HG02981 (cell line): Measurements from ENCODE around the gene NFS1.
A peak's percentile ranks its signal among the peaks of the same experiment; 100 is the strongest.

Source experiments
- ATAC-seq: cut with Tn5 transposase; IDR thresholded peaks from one replicate; pipeline ENCODE4 v1.9.1; 2021; ENCODE audit warnings: mild to moderate bottlenecking, moderate library complexity; ENCODE audit not compliant: unreplicated experiment

NFS1 gene

GRCh38 chr20:35680452-35681183 is 18.5 kb downstream of the NFS1 start:
- ATAC-seq = no peak

DNA sequence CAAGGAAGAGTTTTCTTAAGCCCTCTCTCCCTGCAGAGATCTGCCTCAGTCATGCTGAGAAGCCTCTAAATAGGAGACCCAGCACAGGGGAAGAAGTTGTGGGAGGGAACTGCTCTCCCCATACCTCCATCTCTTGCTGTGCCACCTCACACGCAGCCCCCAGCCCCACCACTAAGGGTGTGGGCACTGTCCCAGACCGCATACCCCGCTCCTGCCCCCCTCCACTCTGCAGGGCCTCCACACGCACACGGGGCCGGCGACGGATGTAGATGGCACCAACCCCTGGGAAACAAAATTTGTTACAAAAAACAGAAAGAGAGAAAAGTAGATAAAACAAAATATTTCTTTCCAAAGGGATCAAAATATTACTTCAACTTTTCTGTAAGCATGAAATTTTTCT is 24.2 kb downstream of the NFS1 start:
- ATAC-seq = no peak

GRCh38 chr20:35673884-35674283 is 25.3 kb downstream of the NFS1 start:
- no peak for ATAC-seq

DNA sequence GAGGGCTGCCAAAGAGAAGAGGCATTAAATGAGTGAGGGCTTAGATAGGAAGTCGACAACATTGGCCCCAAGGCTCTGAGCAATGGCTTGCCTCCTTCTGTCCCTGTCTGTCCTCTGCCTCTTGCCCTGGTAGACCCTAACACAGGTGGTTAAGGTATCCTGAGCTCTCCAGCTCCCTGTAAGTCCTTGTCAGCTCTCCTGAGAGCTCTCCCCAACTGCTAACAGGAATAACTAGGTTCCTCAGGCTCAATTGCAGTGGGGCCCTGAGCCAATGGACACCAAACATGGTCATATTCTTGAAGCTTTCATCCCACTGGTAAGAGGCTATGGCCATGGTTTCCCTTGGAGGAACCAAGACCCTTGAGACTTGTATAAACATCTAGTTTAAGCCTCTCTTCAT is 29.5 kb downstream of the NFS1 start:
- ATAC-seq = no peak

DNA sequence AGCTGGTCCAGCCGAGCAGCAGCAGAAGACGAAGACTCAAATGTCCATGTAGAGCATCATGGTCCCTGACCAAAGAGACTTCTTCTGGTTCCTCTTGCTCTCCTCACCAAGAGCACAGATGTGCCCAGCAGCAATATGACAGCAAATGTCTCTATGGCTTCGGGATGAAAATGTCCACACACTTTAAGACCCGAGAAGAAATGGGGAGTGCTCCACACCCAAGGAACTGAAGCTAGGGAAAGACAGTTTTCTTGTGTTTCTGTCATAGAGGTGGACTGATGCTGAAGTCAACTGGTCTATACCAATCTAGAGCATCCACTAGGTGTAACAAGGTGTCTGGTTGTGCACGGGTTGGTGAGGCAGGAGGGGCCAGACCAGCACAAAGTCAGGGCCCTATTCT is 29.9 kb downstream of the NFS1 start:
- no peak for ATAC-seq

DNA sequence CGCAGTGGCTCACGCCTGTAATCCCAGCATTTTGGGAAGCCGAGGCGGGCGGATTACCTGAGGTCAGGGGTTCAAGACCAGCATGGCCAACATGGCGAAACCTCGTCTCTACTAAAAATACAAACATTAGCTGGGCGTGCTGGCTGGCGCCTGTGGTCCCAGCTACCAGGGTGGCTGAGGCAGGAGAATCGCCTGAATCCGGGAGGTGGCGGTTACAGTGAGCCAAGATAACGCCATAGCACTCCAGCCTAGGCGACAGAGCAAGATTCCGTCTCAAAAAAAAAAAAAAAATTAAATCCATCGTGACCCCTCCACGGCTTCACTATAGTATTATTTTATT is 33.2 kb downstream of the NFS1 start:
- ATAC-seq = no peak

GRCh38 chr20:35664466-35665206 is 34.5 kb downstream of the NFS1 start, which contains the start of the genes CPNE1 and RBM12:
TSS of gene CPNE1 (minus strand) at chr20:35664900. CDS start at chr20:35632923, 31,977 bp downstream.
TSS of gene RBM12 (minus strand) at chr20:35664900. CDS start at chr20:35655322, 9,578 bp downstream.
- ATAC-seq = peak; percentile 78

- ATAC-seq = peak; percentile 15
Observed at GRCh38 chr20:35663516-35664465, 35.4 kb downstream of the NFS1 start.

- no peak for ATAC-seq
Observed at GRCh38 chr20:35662551-35662950, 36.6 kb downstream of the NFS1 start.

DNA sequence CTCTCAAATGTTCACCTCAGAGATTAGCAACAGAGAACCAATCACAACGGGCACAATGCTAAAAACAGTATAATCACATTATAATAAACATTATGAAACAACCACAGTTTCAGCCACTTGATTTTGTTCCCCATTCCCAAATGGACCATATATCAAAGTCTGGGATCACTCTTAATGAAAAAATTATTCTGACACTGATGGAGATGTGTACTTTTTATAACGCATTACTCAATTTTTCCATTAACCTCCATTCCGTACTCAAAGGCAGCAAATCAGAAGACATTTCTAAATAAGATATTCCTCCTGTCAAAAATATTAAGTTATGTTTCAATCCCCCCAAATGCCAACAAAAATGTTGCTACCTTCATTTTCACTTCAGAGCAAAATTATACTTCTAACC is 37.2 kb downstream of the NFS1 start:
- ATAC-seq = no peak

- no peak for ATAC-seq
Observed at GRCh38 chr20:35661053-35661452, 38.1 kb downstream of the NFS1 start.

DNA sequence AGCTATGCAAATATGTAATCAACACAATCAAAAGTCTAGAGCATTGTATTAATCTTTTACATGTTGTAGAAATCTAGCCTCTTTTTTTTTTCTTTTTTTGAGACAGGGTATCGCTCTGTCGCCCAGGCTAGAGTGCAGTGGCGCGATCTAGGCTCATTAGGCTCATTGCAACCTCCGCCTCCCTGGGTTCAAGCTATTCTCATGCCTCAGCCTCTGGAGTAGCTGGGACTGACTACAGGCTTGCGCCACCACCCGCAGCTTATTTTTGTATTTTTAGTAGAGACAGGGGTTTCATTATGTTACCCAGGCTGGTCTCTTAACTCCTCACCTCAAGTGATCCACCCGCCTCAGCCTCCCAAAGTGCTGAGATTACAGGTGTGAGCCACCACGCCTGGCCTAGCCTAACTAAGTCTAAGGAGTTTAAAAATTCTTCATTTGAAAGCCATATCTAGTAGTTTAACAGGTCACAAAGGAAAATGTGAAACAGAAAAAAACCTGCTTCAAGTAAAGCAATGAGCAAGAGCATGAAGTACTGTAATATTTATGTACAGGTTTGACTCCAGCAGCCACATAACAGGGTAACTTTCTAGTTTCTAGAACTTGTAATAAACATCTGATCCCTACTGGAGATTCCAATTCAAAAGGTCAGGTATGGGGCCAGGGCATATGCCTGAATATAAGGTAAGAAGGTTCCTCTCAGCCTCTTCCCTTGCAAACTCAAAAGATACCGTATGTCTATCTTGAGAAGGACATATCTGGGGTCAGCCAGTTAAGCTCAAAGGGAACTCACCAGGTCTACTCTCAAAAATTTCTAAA is 38.8 kb downstream of the NFS1 start:
- ATAC-seq = no peak

DNA sequence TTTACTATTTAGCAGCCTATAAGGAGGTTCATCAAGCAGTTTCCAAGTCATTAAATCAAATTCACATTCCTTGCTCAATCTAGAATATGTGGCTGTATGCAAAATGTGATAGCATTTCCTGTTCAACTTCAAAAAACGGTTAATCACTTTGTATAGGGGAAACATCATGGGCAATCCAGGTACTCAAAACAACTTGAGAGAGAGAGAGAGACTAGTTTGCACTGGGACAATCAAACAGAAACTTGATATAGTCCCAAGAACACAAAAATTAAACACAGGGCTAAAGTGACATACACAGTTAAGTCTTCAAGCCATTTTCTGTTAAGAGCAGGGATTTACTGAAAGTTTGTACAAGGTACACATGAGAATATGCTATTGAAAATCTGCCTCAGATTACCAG is 41.9 kb downstream of the NFS1 start:
- ATAC-seq = no peak

DNA sequence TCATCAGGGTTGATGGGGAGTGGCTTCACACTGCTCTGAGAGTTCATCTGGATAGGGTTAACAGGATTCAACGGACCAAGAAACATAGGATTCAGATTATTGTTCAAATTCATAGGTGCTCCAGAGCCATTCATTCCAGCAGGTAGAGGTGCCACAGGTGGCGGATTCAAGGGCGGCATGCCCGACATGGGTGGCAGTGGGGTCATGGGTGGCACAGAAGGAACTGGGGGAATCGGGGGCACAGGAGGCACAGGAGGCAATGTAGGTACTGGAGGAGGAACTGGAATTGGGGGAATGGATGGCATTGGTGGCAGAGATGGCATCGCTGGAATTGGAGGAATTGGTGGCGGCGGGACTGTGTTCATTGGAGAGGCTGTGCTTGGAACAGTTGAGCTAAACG is 44.7 kb downstream of the NFS1 start:
- ATAC-seq = no peak

DNA sequence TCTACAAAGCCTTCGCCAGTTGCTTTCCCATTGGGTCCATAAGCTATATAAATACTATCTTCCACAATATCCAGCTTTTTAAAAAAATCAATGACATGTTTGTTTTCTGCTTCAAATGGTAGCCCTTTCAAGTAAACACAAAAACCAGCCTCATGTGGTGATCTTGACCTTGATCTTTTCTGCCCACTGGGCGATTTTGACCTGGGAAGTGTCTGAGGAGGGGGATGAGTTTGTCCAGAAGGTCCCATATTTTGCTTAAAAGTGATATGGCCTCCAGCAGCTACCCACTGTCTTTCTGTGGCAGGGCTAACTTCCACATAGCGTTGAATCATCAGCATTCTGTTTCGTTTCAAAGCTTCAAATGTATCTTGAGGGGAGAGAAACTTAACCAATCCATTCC is 45.3 kb downstream of the NFS1 start:
- no peak for ATAC-seq

- ATAC-seq = no peak
Observed at GRCh38 chr20:35653430-35653734, 45.8 kb downstream of the NFS1 start.

GRCh38 chr20:35652641-35653429 is 46.3 kb downstream of the NFS1 start:
- no peak for ATAC-seq

DNA sequence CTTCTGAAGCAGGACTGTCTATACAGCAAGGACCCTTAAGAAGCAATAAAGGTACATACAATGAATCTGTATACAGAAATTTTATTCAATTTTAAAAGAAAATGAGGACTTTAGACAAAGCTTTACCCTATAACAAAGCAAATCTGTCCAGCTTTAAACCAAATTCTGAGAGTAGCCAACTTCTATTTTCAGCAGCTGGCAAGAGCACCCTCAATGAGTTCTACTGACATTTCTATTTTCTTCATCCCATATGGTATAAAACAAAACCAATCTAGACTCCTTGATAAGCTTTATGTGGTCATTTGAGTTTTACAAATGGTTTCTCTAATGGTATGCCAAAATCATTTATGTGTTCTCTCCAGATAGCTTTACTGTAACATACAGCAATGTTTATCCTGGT is 47.2 kb downstream of the NFS1 start:
- ATAC-seq = no peak

GRCh38 chr20:35650632-35651031 is 48.5 kb downstream of the NFS1 start:
- no peak for ATAC-seq

GRCh38 chr20:35648836-35649235 is 50.3 kb downstream of the NFS1 start:
- no peak for ATAC-seq
